Activated T-helper 17 cell treated with anti-CD3 and anti-CD28 coated beads, Interleukin-2, amount 50 U/mL, for 72 hours (primary cell): ENCODE measurements around the gene ERC2. TPM values are rescaled to one million over a fixed set of nuclear protein-coding genes. Genes with fewer than 3 reads are reported as not detected.
A peak's percentile ranks its signal among the peaks of the same experiment; 100 is the strongest.

Source experiments
- ATAC-seq: fragments of 150-1000 bp; cut with Tn5 transposase; replicated peaks from 2 replicates; pipeline ENCODE4 v1.10.0; 2021; ENCODE audit warnings: mild to moderate bottlenecking, moderate library complexity
- H3K27ac Mint-ChIP-seq: one replicate; pipeline ENCODE4 v1.8.0; 2022; ENCODE audit warnings: mixed read lengths
- H3K27me3 Mint-ChIP-seq: one replicate; pipeline ENCODE4 v1.8.0; 2022; ENCODE audit warnings: mixed read lengths
- H3K36me3 Mint-ChIP-seq: one replicate; pipeline ENCODE4 v1.8.0; 2022; ENCODE audit warnings: low read depth, mild to moderate bottlenecking, mixed read lengths
- H3K4me1 Mint-ChIP-seq: one replicate; pipeline ENCODE4 v1.8.0; 2022; ENCODE audit warnings: mixed read lengths
- H3K4me3 Mint-ChIP-seq: one replicate; pipeline ENCODE4 v1.8.0; 2022; ENCODE audit warnings: mild to moderate bottlenecking, mixed read lengths
- H3K9me3 Mint-ChIP-seq: one replicate; pipeline ENCODE4 v1.8.0; 2022; ENCODE audit warnings: mixed read lengths
- total RNA-seq, 2 donors: library from RNA; stranded (reverse); gene quantifications; one replicate each; pipeline ENCODE4 v1.2.3, GENCODE V29; 2022

The ERC2 gene
- total RNA-seq, 2 donors from 2014 or later, result not detected

- peaks cover 6% of the 10 kb centered on the region for H3K27me3 Mint-ChIP-seq
- H3K4me3 Mint-ChIP-seq, result no peak overlapping the region
- peak; percentile 37 for ATAC-seq
- H3K4me1 Mint-ChIP-seq, result no peaks in the 10 kb centered on the region
- H3K9me3 Mint-ChIP-seq, result peaks cover 5% of the 10 kb centered on the region
- H3K27ac Mint-ChIP-seq, result no peak overlapping the region
- H3K36me3 Mint-ChIP-seq, result no peaks in the 10 kb centered on the region
Observed at GRCh38 chr3:55588146-55588765, 880.0 kb downstream of the ERC2 start.

GRCh38 chr3:55585856-55586255, 882.4 kb downstream of the ERC2 start:
- H3K4me3 Mint-ChIP-seq, result no peak overlapping the region
- no peak overlapping the region for H3K27ac Mint-ChIP-seq
- H3K27me3 Mint-ChIP-seq, result peaks cover 6% of the 10 kb centered on the region
- no peaks in the 10 kb centered on the region for H3K36me3 Mint-ChIP-seq
- no peak for ATAC-seq
- no peaks in the 10 kb centered on the region for H3K4me1 Mint-ChIP-seq
- peaks cover 5% of the 10 kb centered on the region for H3K9me3 Mint-ChIP-seq

GRCh38 chr3:55584716-55585368, 883.4 kb downstream of the ERC2 start:
- no peaks in the 10 kb centered on the region for H3K36me3 Mint-ChIP-seq

GRCh38 chr3:55584030-55584429, 884.2 kb downstream of the ERC2 start:
- H3K9me3 Mint-ChIP-seq, result peaks cover 8% of the 10 kb centered on the region
- no peak overlapping the region for H3K4me3 Mint-ChIP-seq
- no peaks in the 10 kb centered on the region for H3K36me3 Mint-ChIP-seq
- no peak overlapping the region for H3K27ac Mint-ChIP-seq
- H3K4me1 Mint-ChIP-seq, result no peaks in the 10 kb centered on the region
- no peak for ATAC-seq
- H3K27me3 Mint-ChIP-seq, result peaks cover 10% of the 10 kb centered on the region

More at GRCh38 chr3:55584716-55585368, 883.4 kb downstream of the ERC2 start:
- ATAC-seq, result no peak
- Mint-ChIP-seq H3K9me3 (peaks cover 5% of the 10 kb centered on the region), H3K4me1 (no peaks in the 10 kb centered on the region), H3K27me3 (peaks cover 7% of the 10 kb centered on the region), H3K4me3 (no peak overlapping the region), H3K27ac (no peak overlapping the region)

- no peaks in the 10 kb centered on the region for H3K4me1 Mint-ChIP-seq
- H3K4me3 Mint-ChIP-seq, result no peak overlapping the region
- H3K36me3 Mint-ChIP-seq, result no peaks in the 10 kb centered on the region
- H3K27me3 Mint-ChIP-seq, result peaks cover 11% of the 10 kb centered on the region
- H3K27ac Mint-ChIP-seq, result no peak overlapping the region
- peaks cover 8% of the 10 kb centered on the region for H3K9me3 Mint-ChIP-seq
- no peak for ATAC-seq
Observed at GRCh38 chr3:55583475-55583874, 884.8 kb downstream of the ERC2 start.

- H3K4me1 Mint-ChIP-seq, result no peaks in the 10 kb centered on the region
- H3K27me3 Mint-ChIP-seq, result peaks cover 8% of the 10 kb centered on the region
- no peak overlapping the region for H3K4me3 Mint-ChIP-seq
- H3K9me3 Mint-ChIP-seq, result peaks cover 3% of the 10 kb centered on the region
- H3K27ac Mint-ChIP-seq, result no peak overlapping the region
- no peaks in the 10 kb centered on the region for H3K36me3 Mint-ChIP-seq
- ATAC-seq, result no peak
Observed at GRCh38 chr3:55579496-55579895, 888.8 kb downstream of the ERC2 start.

GRCh38 chr3:55576621-55577388, 891.5 kb downstream of the ERC2 start:
- Mint-ChIP-seq H3K27ac (no peak overlapping the region), H3K27me3 (peaks cover 8% of the 10 kb centered on the region), H3K4me1 (no peaks in the 10 kb centered on the region), H3K9me3 (peaks cover 3% of the 10 kb centered on the region), H3K4me3 (no peak overlapping the region), H3K36me3 (no peaks in the 10 kb centered on the region)
- no peak for ATAC-seq

- Mint-ChIP-seq H3K27me3 (peaks cover 5% of the 10 kb centered on the region), H3K4me1 (no peaks in the 10 kb centered on the region), H3K4me3 (no peak overlapping the region), H3K27ac (no peak overlapping the region), H3K36me3 (no peaks in the 10 kb centered on the region), H3K9me3 (peaks cover 1% of the 10 kb centered on the region)
- ATAC-seq, result no peak
Observed at GRCh38 chr3:55574671-55575070, 893.6 kb downstream of the ERC2 start.

- H3K4me1 Mint-ChIP-seq, result no peaks in the 10 kb centered on the region
Observed at GRCh38 chr3:55572816-55573215, 895.5 kb downstream of the ERC2 start.

GRCh38 chr3:55571913-55572312, 896.4 kb downstream of the ERC2 start:
- H3K4me3 Mint-ChIP-seq, result no peak overlapping the region
- no peaks in the 10 kb centered on the region for H3K4me1 Mint-ChIP-seq
- no peak for ATAC-seq
- H3K9me3 Mint-ChIP-seq, result peaks cover 5% of the 10 kb centered on the region
- H3K27ac Mint-ChIP-seq, result no peak overlapping the region
- no peaks in the 10 kb centered on the region for H3K36me3 Mint-ChIP-seq
- no peaks in the 10 kb centered on the region for H3K27me3 Mint-ChIP-seq

More at GRCh38 chr3:55572816-55573215, 895.5 kb downstream of the ERC2 start:
- no peaks in the 10 kb centered on the region for H3K27me3 Mint-ChIP-seq
- no peaks in the 10 kb centered on the region for H3K36me3 Mint-ChIP-seq
- H3K4me3 Mint-ChIP-seq, result no peak overlapping the region
- ATAC-seq, result no peak
- no peak overlapping the region for H3K27ac Mint-ChIP-seq
- peaks cover 5% of the 10 kb centered on the region for H3K9me3 Mint-ChIP-seq

GRCh38 chr3:55571216-55571813, 897.0 kb downstream of the ERC2 start:
- H3K36me3 Mint-ChIP-seq, result no peaks in the 10 kb centered on the region
- H3K27me3 Mint-ChIP-seq, result no peaks in the 10 kb centered on the region
- no peak for ATAC-seq
- no peak overlapping the region for H3K4me3 Mint-ChIP-seq
- H3K4me1 Mint-ChIP-seq, result no peaks in the 10 kb centered on the region
- H3K9me3 Mint-ChIP-seq, result peaks cover 5% of the 10 kb centered on the region
- H3K27ac Mint-ChIP-seq, result no peak overlapping the region

- peaks cover 5% of the 10 kb centered on the region for H3K9me3 Mint-ChIP-seq
- no peak for ATAC-seq
- H3K27me3 Mint-ChIP-seq, result no peaks in the 10 kb centered on the region
- no peak overlapping the region for H3K4me3 Mint-ChIP-seq
- no peaks in the 10 kb centered on the region for H3K4me1 Mint-ChIP-seq
- no peak overlapping the region for H3K27ac Mint-ChIP-seq
- H3K36me3 Mint-ChIP-seq, result no peaks in the 10 kb centered on the region
Observed at GRCh38 chr3:55570271-55570711, 898.0 kb downstream of the ERC2 start.

GRCh38 chr3:55569033-55569599, 899.2 kb downstream of the ERC2 start:
- no peaks in the 10 kb centered on the region for H3K36me3 Mint-ChIP-seq
- H3K4me1 Mint-ChIP-seq, result no peaks in the 10 kb centered on the region
- no peak overlapping the region for H3K27ac Mint-ChIP-seq

GRCh38 chr3:55567615-55568014, 900.7 kb downstream of the ERC2 start:
- H3K4me1 Mint-ChIP-seq, result no peaks in the 10 kb centered on the region
- peaks cover 5% of the 10 kb centered on the region for H3K9me3 Mint-ChIP-seq
- no peak overlapping the region for H3K4me3 Mint-ChIP-seq
- no peaks in the 10 kb centered on the region for H3K36me3 Mint-ChIP-seq
- H3K27me3 Mint-ChIP-seq, result no peaks in the 10 kb centered on the region
- no peak overlapping the region for H3K27ac Mint-ChIP-seq
- ATAC-seq, result no peak

More at GRCh38 chr3:55569033-55569599, 899.2 kb downstream of the ERC2 start:
- Mint-ChIP-seq H3K9me3 (peaks cover 5% of the 10 kb centered on the region), H3K27me3 (no peaks in the 10 kb centered on the region), H3K4me3 (no peak overlapping the region)
- ATAC-seq, result no peak
